IMR-90 (cell line): Measurements from ENCODE around the gene LLGL2. TPM values are rescaled to one million over a fixed set of nuclear protein-coding genes. Genes with fewer than 3 reads are reported as not detected.

ENCODE experiments used
- ATAC-seq: fragments of 200-7000 bp; cut with Tn5 transposase; 2 replicates; pipeline ENCODE4 v1.9.1; 2020; ENCODE audit warnings: low read depth, mild to moderate bottlenecking, moderate library complexity
- BruUV-seq: library from RNA; stranded (reverse); fragments of 400-500 nt; replicated peaks from 2 replicates; lab custom pipeline; 2021; lab: Mats Ljungman, UMichigan
- CTCF ChIA-PET: fragments of 300-600 bp; formaldehyde crosslinking; extraction: SDS; loops from one replicate; lab custom pipeline; 2021; ENCODE audit warnings: antibody characterized with exemption; lab: Yijun Ruan, JAX
- POLR2A ChIA-PET: fragments of 300-600 bp; sonication (Branson Sonifier 250); formaldehyde crosslinking; loops from one replicate; lab custom pipeline; 2022; ENCODE audit warnings: antibody characterized with exemption; ENCODE audit not compliant: unreplicated experiment; lab: Charles Lee
- DNase-seq: peaks from one replicate; pipeline ENCODE4 v3.0.0; 2013
- H2AFZ ChIP-seq: replicated peaks from 2 replicates; pipeline ENCODE3; 2013; ENCODE audit warnings: low read length, mild to moderate bottlenecking; ENCODE audit not compliant: poor library complexity
- H2AK5ac ChIP-seq: 2 replicates; pipeline ENCODE4 v1.6.1; 2013; ENCODE audit warnings: low read depth, low read length, inconsistent platforms
- H2AK9ac ChIP-seq: replicated peaks from 2 replicates; pipeline ENCODE3; 2013; ENCODE audit warnings: mild to moderate bottlenecking, low read depth, low read length, moderate library complexity; ENCODE audit not compliant: poor library complexity
- H2BK120ac ChIP-seq: 2 replicates; pipeline ENCODE4 v1.6.1; 2013; ENCODE audit warnings: low read depth, low read length, inconsistent platforms
- H2BK15ac ChIP-seq: 3 replicates; pipeline ENCODE4 v1.6.1; 2013; ENCODE audit warnings: low read depth, low read length, inconsistent platforms
- H2BK20ac ChIP-seq: 2 replicates; pipeline ENCODE4 v1.6.1; 2013; ENCODE audit warnings: low read depth, mild to moderate bottlenecking, inconsistent platforms, low read length, moderate library complexity
- H2BK5ac ChIP-seq: 2 replicates; pipeline ENCODE4 v1.6.1; 2013; ENCODE audit warnings: mild to moderate bottlenecking, low read depth, low read length, inconsistent platforms; ENCODE audit not compliant: poor library complexity, severe bottlenecking
- H3K14ac ChIP-seq: replicated peaks from 2 replicates; pipeline ENCODE4 v1.6.1; 2013; ENCODE audit warnings: low read depth, low read length, inconsistent platforms
- H3K18ac ChIP-seq: 2 replicates; pipeline ENCODE4 v1.6.1; 2013; ENCODE audit warnings: low read depth, low read length, control low read depth
- H3K23ac ChIP-seq: 2 replicates; pipeline ENCODE4 v1.6.1; 2013; ENCODE audit warnings: low read depth, low read length, inconsistent platforms
- H3K27ac ChIP-seq: 2 replicates; pipeline ENCODE4 v1.5.1; 2013; ENCODE audit warnings: mild to moderate bottlenecking, control low read depth, low read length; ENCODE audit not compliant: insufficient read depth
- H3K27me3 ChIP-seq: 2 replicates; pipeline ENCODE4 v1.6.1; 2013; ENCODE audit warnings: low read length; ENCODE audit not compliant: control insufficient read depth, insufficient read depth
- H3K36me3 ChIP-seq: 2 replicates; pipeline ENCODE4 v1.6.1; 2013; ENCODE audit warnings: low read length, mixed read lengths; ENCODE audit not compliant: control insufficient read depth, insufficient read depth
- H3K4ac ChIP-seq: 2 replicates; pipeline ENCODE4 v1.6.1; 2013; ENCODE audit warnings: low read depth, low read length, inconsistent platforms
- H3K4me1 ChIP-seq: 2 replicates; pipeline ENCODE4 v1.6.1; 2013; ENCODE audit warnings: low read length, mixed read lengths; ENCODE audit not compliant: control insufficient read depth, insufficient read depth
- H3K4me2 ChIP-seq: 2 replicates; pipeline ENCODE4 v1.6.1; 2013; ENCODE audit warnings: low read depth, mild to moderate bottlenecking, control low read depth, low read length, moderate library complexity
- H3K4me3 ChIP-seq: 2 replicates; pipeline ENCODE4 v1.5.1; 2013; ENCODE audit warnings: low read depth, mild to moderate bottlenecking, control low read depth, low read length, moderate library complexity; ENCODE audit not compliant: insufficient read depth
- H3K56ac ChIP-seq: 2 replicates; pipeline ENCODE4 v1.6.1; 2013; ENCODE audit warnings: low read length, inconsistent platforms; ENCODE audit not compliant: insufficient read depth; ENCODE audit errors: extremely low read depth
- H3K79me1 ChIP-seq, 2 experiments: 2 replicates each; pipeline ENCODE4 v1.6.1; 2013; ENCODE audit warnings: low read length in 2 of 2, inconsistent platforms in 1 of 2, low read depth in 1 of 2
- H3K9ac ChIP-seq: 2 replicates; pipeline ENCODE4 v1.6.1; 2013; ENCODE audit warnings: low read depth, low read length, control low read depth
- H3K9me1 ChIP-seq: 2 replicates; pipeline ENCODE4 v1.6.1; 2013; ENCODE audit warnings: low read length, inconsistent platforms; ENCODE audit not compliant: insufficient read depth
- H3K9me3 ChIP-seq: 2 replicates; pipeline ENCODE4 v1.6.1; 2013; ENCODE audit warnings: low read length; ENCODE audit not compliant: control insufficient read depth, insufficient read depth
- H4K20me1 ChIP-seq: 2 replicates; pipeline ENCODE4 v1.6.1; 2013; ENCODE audit warnings: low read length, inconsistent platforms; ENCODE audit not compliant: insufficient read depth
- H4K5ac ChIP-seq: 2 replicates; pipeline ENCODE4 v1.6.1; 2013; ENCODE audit warnings: mild to moderate bottlenecking, low read depth, low read length, control low read depth
- H4K8ac ChIP-seq, 2 experiments: 2 replicates each; pipeline ENCODE4 v1.6.1; 2013; ENCODE audit warnings: low read depth in 2 of 2, low read length in 2 of 2, control low read depth in 1 of 2, inconsistent platforms in 1 of 2
- H4K91ac ChIP-seq: 2 replicates; pipeline ENCODE4 v1.6.1; 2013; ENCODE audit warnings: low read depth, low read length, inconsistent platforms; ENCODE audit not compliant: insufficient read depth
- BHLHE40 ChIP-seq: fragments of 150-350 bp; IDR thresholded peaks from 2 replicates; pipeline ENCODE4 v1.6.1; 2016; ENCODE audit warnings: mild to moderate bottlenecking, low read depth, low read length
- CEBPB ChIP-seq: IDR thresholded peaks from 2 replicates; pipeline ENCODE4 v1.6.1; 2012; ENCODE audit warnings: low read depth, low read length, improper control_type of control experiment
- CHD1 ChIP-seq: IDR thresholded peaks from 2 replicates; pipeline ENCODE4 v1.6.1; 2012; ENCODE audit warnings: low read depth, low read length, improper control_type of control experiment
- FOS ChIP-seq: fragments of 150-350 bp; IDR thresholded peaks from 2 replicates; pipeline ENCODE4 v1.6.1; 2016; ENCODE audit warnings: low read depth, low read length
- MAFK ChIP-seq: IDR thresholded peaks from 2 replicates; pipeline ENCODE4 v1.6.1; 2012; ENCODE audit warnings: low read depth, low read length, improper control_type of control experiment
- MAZ ChIP-seq: IDR thresholded peaks from 2 replicates; pipeline ENCODE4 v1.6.1; 2012; ENCODE audit warnings: low read depth, mild to moderate bottlenecking, low read length, improper control_type of control experiment, moderate library complexity, borderline replicate concordance
- MXI1 ChIP-seq: IDR thresholded peaks from 2 replicates; pipeline ENCODE4 v1.6.1; 2012; ENCODE audit warnings: low read depth, mild to moderate bottlenecking, low read length, moderate library complexity, borderline replicate concordance
- NFE2L2 ChIP-seq: fragments of 150-350 bp; IDR thresholded peaks from 2 replicates; pipeline ENCODE4 v1.6.1; 2016; ENCODE audit warnings: low read depth, mild to moderate bottlenecking, low read length
- POLR2A ChIP-seq: IDR thresholded peaks from 2 replicates; pipeline ENCODE4 v1.6.1; 2012; ENCODE audit warnings: mild to moderate bottlenecking, low read depth, low read length
- RAD21 ChIP-seq: IDR thresholded peaks from 2 replicates; pipeline ENCODE4 v1.6.1; 2012; ENCODE audit warnings: low read length, improper control_type of control experiment
- RCOR1 ChIP-seq: IDR thresholded peaks from 2 replicates; pipeline ENCODE4 v1.6.1; 2012; ENCODE audit warnings: mild to moderate bottlenecking, low read length, improper control_type of control experiment; ENCODE audit not compliant: insufficient replicate concordance
- RFX5 ChIP-seq: IDR thresholded peaks from 2 replicates; pipeline ENCODE4 v1.8.0; 2012; ENCODE audit warnings: low read depth, mild to moderate bottlenecking, low read length, moderate library complexity
- SMC3 ChIP-seq: fragments of 150-350 bp; IDR thresholded peaks from 2 replicates; pipeline ENCODE4 v1.6.1; 2016; ENCODE audit warnings: low read depth, mild to moderate bottlenecking, antibody characterized with exemption, low read length, moderate library complexity
- WGBS, 2 experiments: methylation state at CpG; one replicate each; pipeline versions ENCODE4 v1.1.5 to v1.1.7; 2013; ENCODE audit warnings: missing lambda C conversion rate in 2 of 2; ENCODE audit not compliant: insufficient read length in 1 of 2; ENCODE audit errors: extremely low coverage in 2 of 2; 5-methylcytosine and 5-hydroxymethylcytosine counted together
- dilution Hi-C: fragments of 300-500 bp; cut with HindIII; formaldehyde crosslinking; loops from one replicate; pipeline ENCODE4 v1.14.3; 2018; ENCODE audit warnings: low sequenced_read_pairs; ENCODE audit not compliant: unreplicated experiment
- in situ Hi-C: fragments of 300-500 bp; cut with MboI; formaldehyde crosslinking; loops from 3 replicates; pipeline ENCODE4 v1.14.3; 2019; ENCODE audit warnings: low sequenced_read_pairs, inconsistent platforms, mixed read lengths
- intact Hi-C: fragments of 100-400 bp; cut with micrococcal nuclease; formaldehyde crosslinking; loops from 2 replicates; pipeline ENCODE4 v1.10.0; 2022
- polyA plus RNA-seq, 3 experiments: library from polyadenylated mRNA; depleted of rRNA; stranded (reverse); fragments of >200 nt; gene quantifications; 2 replicates each; pipeline ENCODE4 v1.2.3, GENCODE V29; 2012; ENCODE audit warnings: low replicate concordance in 1 of 3
- total RNA-seq: library from RNA; depleted of rRNA; stranded (reverse); fragments of >200 nt; gene quantifications from 2 replicates; pipeline ENCODE4 v1.2.3, GENCODE V29; 2012
- TF ChIP-seq, protein P1 (sequence below): conservative IDR thresholded peaks from 2 replicates; pipeline ENCODE4 v1.5.1; 2012; ENCODE audit warnings: mild to moderate bottlenecking, low read depth, low read length, improper control_type of control experiment
- TF ChIP-seq, protein P2 (sequence below): fragments of 150-350 bp; IDR thresholded peaks from 2 replicates; pipeline ENCODE4 v1.6.1; 2017; ENCODE audit warnings: mild to moderate bottlenecking, antibody characterized with exemption, low read length, low read depth
- TF ChIP-seq, protein P3 (sequence below): fragments of 150-350 bp; IDR thresholded peaks from 2 replicates; pipeline ENCODE4 v1.6.1; 2016; ENCODE audit warnings: low read depth, mild to moderate bottlenecking, low read length, moderate library complexity, borderline replicate concordance

Gene LLGL2
- total and polyA plus RNA-seq, 2 of the 4 experiments (the other 2 are of a cell fraction): 0.54 to 0.72 TPM

DNA sequence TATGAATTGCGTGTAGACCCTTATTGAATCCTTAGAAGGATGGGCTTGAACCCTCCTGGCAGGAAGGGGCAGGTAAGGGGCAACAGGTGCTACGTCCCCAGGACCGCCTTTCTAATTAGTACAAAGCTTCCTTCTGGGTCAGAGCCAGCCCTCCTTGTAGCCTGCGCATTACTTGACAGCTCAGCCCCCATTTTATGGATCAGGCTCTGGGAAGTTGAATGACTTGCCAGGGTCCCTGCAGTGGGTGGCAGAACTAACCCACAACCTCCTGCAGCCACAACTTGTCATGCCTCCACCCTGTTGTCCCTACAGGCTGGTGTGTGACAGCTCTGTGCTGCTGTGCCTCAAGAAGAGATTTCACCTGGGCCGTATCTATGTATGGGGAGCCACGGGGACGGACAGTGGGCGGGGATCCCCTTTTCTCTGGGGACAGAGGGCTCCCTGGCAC lies 64.8 kb downstream of the LLGL2 start:
- WGBS, 2 experiments: 88% methylated on average over 1 of the region's 8 CpGs; no CpG with 5 or more reads in 1 of the 2 experiments
- Histone ChIP-seq H3K4me2 (no peak overlapping the region), H3K14ac (no peak overlapping the region), H3K56ac (no peak overlapping the region), H2BK20ac (no peak overlapping the region), H4K20me1 (no peaks in the 10 kb centered on the region; the same call in 1 of the 2 replicates), H4K5ac (no peak overlapping the region), H3K4ac (no peak overlapping the region), H2BK120ac (no peak overlapping the region), H3K27me3 (peaks cover 35% of the 10 kb centered on the region), H4K8ac (no peak overlapping the region; a peak in 1 of 4 replicates), H2AK5ac (no peak overlapping the region; the same call in 1 of the 2 replicates), H3K4me1 (no peaks in the 10 kb centered on the region), H3K79me1 (no peaks in the 10 kb centered on the region), H2AFZ (no peak overlapping the region), H3K18ac (no peak overlapping the region), H3K9ac (no peak overlapping the region), H3K9me3 (peaks cover 2% of the 10 kb centered on the region; the same call in 1 of the 2 replicates), H4K91ac (no peak overlapping the region), H2BK15ac (no peak overlapping the region), H3K23ac (no peak overlapping the region), H3K4me3 (no peak overlapping the region), H2BK5ac (no peak overlapping the region), H2AK9ac (peak overlapping the region; percentile 16), H3K9me1 (no peaks in the 10 kb centered on the region), H3K36me3 (no peaks in the 10 kb centered on the region), H3K27ac (no peak overlapping the region)
- CTCF ChIA-PET: no interaction called here
- ATAC-seq: no peak
- no peak for DNase-seq
- BruUV-seq: no TSS peak
- in situ Hi-C loops: no loop called here
- POLR2A ChIA-PET: no interaction called here
- dilution Hi-C loops: no loop called here
- TF ChIP-seq NFE2L2 (no peak), MXI1 (no peak), RAD21 (no peak), POLR2A (no peak), MAFK (no peak), CHD1 (no peak), RCOR1 (no peak), RFX5 (no peak), FOS (no peak), CEBPB (no peak), SMC3 (no peak), MAZ (no peak), BHLHE40 (no peak)
- TF ChIP-seq, protein P1, sequence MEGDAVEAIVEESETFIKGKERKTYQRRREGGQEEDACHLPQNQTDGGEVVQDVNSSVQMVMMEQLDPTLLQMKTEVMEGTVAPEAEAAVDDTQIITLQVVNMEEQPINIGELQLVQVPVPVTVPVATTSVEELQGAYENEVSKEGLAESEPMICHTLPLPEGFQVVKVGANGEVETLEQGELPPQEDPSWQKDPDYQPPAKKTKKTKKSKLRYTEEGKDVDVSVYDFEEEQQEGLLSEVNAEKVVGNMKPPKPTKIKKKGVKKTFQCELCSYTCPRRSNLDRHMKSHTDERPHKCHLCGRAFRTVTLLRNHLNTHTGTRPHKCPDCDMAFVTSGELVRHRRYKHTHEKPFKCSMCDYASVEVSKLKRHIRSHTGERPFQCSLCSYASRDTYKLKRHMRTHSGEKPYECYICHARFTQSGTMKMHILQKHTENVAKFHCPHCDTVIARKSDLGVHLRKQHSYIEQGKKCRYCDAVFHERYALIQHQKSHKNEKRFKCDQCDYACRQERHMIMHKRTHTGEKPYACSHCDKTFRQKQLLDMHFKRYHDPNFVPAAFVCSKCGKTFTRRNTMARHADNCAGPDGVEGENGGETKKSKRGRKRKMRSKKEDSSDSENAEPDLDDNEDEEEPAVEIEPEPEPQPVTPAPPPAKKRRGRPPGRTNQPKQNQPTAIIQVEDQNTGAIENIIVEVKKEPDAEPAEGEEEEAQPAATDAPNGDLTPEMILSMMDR: no peak
- TF ChIP-seq, protein P2, sequence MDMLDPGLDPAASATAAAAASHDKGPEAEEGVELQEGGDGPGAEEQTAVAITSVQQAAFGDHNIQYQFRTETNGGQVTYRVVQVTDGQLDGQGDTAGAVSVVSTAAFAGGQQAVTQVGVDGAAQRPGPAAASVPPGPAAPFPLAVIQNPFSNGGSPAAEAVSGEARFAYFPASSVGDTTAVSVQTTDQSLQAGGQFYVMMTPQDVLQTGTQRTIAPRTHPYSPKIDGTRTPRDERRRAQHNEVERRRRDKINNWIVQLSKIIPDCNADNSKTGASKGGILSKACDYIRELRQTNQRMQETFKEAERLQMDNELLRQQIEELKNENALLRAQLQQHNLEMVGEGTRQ: no peak
- TF ChIP-seq, protein P3, sequence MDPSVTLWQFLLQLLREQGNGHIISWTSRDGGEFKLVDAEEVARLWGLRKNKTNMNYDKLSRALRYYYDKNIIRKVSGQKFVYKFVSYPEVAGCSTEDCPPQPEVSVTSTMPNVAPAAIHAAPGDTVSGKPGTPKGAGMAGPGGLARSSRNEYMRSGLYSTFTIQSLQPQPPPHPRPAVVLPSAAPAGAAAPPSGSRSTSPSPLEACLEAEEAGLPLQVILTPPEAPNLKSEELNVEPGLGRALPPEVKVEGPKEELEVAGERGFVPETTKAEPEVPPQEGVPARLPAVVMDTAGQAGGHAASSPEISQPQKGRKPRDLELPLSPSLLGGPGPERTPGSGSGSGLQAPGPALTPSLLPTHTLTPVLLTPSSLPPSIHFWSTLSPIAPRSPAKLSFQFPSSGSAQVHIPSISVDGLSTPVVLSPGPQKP: no peak
- intact Hi-C loops: no loop called here
